HG02938 (cell line): ENCODE results near the gene ACSL1.

ENCODE experiments used
- ATAC-seq: cut with Tn5 transposase; IDR thresholded peaks from one replicate; pipeline ENCODE4 v1.9.1; 2021; ENCODE audit warnings: mild to moderate bottlenecking, moderate library complexity; ENCODE audit not compliant: unreplicated experiment

The ACSL1 gene

GRCh38 chr4:184825896-184826690, at the start of gene ACSL1:
ACSL1 (minus strand) TSS chr4:184825968; CDS start chr4:184803514, 22,454 bp downstream.
- peak; percentile 61 for ATAC-seq

- ATAC-seq, result no peak
Measured at GRCh38 chr4:184873054-184873453, 47.3 kb upstream of the ACSL1 start.

- ATAC-seq, result no peak
Measured at GRCh38 chr4:184870718-184871117, 45.0 kb upstream of the ACSL1 start.

- ATAC-seq, result no peak
Measured at GRCh38 chr4:184868623-184869022, 42.9 kb upstream of the ACSL1 start.

GRCh38 chr4:184863916-184864315, 38.1 kb upstream of the ACSL1 start:
- no peak for ATAC-seq

GRCh38 chr4:184861047-184861446, 35.3 kb upstream of the ACSL1 start:
- ATAC-seq, result no peak

GRCh38 chr4:184860018-184860779, 34.4 kb upstream of the ACSL1 start:
- peak; percentile 71 for ATAC-seq

- no peak for ATAC-seq
Measured at GRCh38 chr4:184857441-184858121, 31.8 kb upstream of the ACSL1 start.

GRCh38 chr4:184856277-184856609, 30.5 kb upstream of the ACSL1 start:
- ATAC-seq, result peak; percentile 34

- ATAC-seq, result no peak
Measured at GRCh38 chr4:184854673-184855072, 28.9 kb upstream of the ACSL1 start.

- ATAC-seq, result no peak
Measured at GRCh38 chr4:184853436-184853835, 27.7 kb upstream of the ACSL1 start.

GRCh38 chr4:184851886-184852285, 26.1 kb upstream of the ACSL1 start:
- ATAC-seq, result no peak

GRCh38 chr4:184851200-184851541, 25.4 kb upstream of the ACSL1 start:
- peak; percentile 60 for ATAC-seq

GRCh38 chr4:184850431-184851199, 24.8 kb upstream of the ACSL1 start:
- ATAC-seq, result peak; percentile 51

GRCh38 chr4:184850018-184850417, 24.2 kb upstream of the ACSL1 start:
- ATAC-seq, result no peak

GRCh38 chr4:184849185-184849584, 23.4 kb upstream of the ACSL1 start:
- ATAC-seq, result no peak

GRCh38 chr4:184848510-184848909, 22.7 kb upstream of the ACSL1 start:
- ATAC-seq, result no peak

- ATAC-seq, result no peak
Measured at GRCh38 chr4:184846531-184846930, 20.8 kb upstream of the ACSL1 start.

GRCh38 chr4:184845367-184846021, 19.7 kb upstream of the ACSL1 start:
- no peak for ATAC-seq

- no peak for ATAC-seq
Measured at GRCh38 chr4:184844742-184845141, 19.0 kb upstream of the ACSL1 start.
